ENCODE data around the gene MFNG.

- no peak for TF ChIP-seq CTCF (conservative IDR thresholded peaks at IDR 0.05; ENCODE audit: low read length)
- no peak for TF ChIP-seq EZH2phosphoT487 (IDR thresholded peaks at IDR 0.05; ENCODE audit: borderline replicate concordance, low read depth, low read length)
Measured at GRCh38 chr22:37426706-37427134, 59.5 kb downstream of the MFNG start.
